Stimulated activated CD4-positive, alpha-beta T cell treated with anti-CD3 and anti-CD28 coated beads, Interleukin-4, amount 100 ng/mL, for 4 hours (primary cell): ENCODE measurements around the gene HIVEP3.
A peak's percentile ranks its signal among the peaks of the same experiment; 100 is the strongest.

ENCODE experiments used
- DNase-seq, 2 experiments: peaks; one replicate each; pipeline ENCODE4 v3.0.0-alpha.2; 2020

Gene HIVEP3

GRCh38 chr1:41504114-41505035 lies 414.3 kb downstream of the HIVEP3 start:
- DNase-seq, result no peak

GRCh38 chr1:41503538-41504113 lies 415.1 kb downstream of the HIVEP3 start:
- DNase-seq, result no peak

GRCh38 chr1:41502912-41503311 lies 415.8 kb downstream of the HIVEP3 start:
- no peak for DNase-seq

GRCh38 chr1:41501581-41501980 lies 417.1 kb downstream of the HIVEP3 start:
- DNase-seq, result no peak

GRCh38 chr1:41500781-41501518 lies 417.8 kb downstream of the HIVEP3 start:
- no peak for DNase-seq

- no peak for DNase-seq
Measured at GRCh38 chr1:41500378-41500777, 418.3 kb downstream of the HIVEP3 start.

- no peak for DNase-seq
Measured at GRCh38 chr1:41499591-41499990, 419.1 kb downstream of the HIVEP3 start.

- no peak for DNase-seq
Measured at GRCh38 chr1:41498804-41499203, 419.9 kb downstream of the HIVEP3 start.

GRCh38 chr1:41498391-41498790 lies 420.3 kb downstream of the HIVEP3 start:
- no peak for DNase-seq

GRCh38 chr1:41497461-41498030 lies 421.2 kb downstream of the HIVEP3 start:
- DNase-seq, result no peak

GRCh38 chr1:41497056-41497440 lies 421.7 kb downstream of the HIVEP3 start:
- no peak for DNase-seq

GRCh38 chr1:41496080-41497055 lies 422.4 kb downstream of the HIVEP3 start:
- DNase-seq, result peak in 1 of 2 experiments; percentile 51

GRCh38 chr1:41495210-41495948 lies 423.3 kb downstream of the HIVEP3 start:
- no peak for DNase-seq

- no peak for DNase-seq
Measured at GRCh38 chr1:41494351-41495209, 424.1 kb downstream of the HIVEP3 start.

GRCh38 chr1:41493626-41494350 lies 424.9 kb downstream of the HIVEP3 start:
- DNase-seq, result no peak

GRCh38 chr1:41493117-41493536 lies 425.6 kb downstream of the HIVEP3 start:
- DNase-seq, result no peak

GRCh38 chr1:41492341-41492848 lies 426.3 kb downstream of the HIVEP3 start:
- no peak for DNase-seq

- no peak for DNase-seq
Measured at GRCh38 chr1:41490911-41491310, 427.8 kb downstream of the HIVEP3 start.

GRCh38 chr1:41489561-41489960 lies 429.2 kb downstream of the HIVEP3 start:
- no peak for DNase-seq
